Measurements from ENCODE around the gene NKIRAS1. TPM values are rescaled to one million over a fixed set of nuclear protein-coding genes. Genes with fewer than 3 reads are reported as not detected.

Gene NKIRAS1
- total and polyA plus RNA-seq, 2 donors (not counting 1 experiment from before 2014, with no cell fraction given) = 1.6 to 4.7 TPM

GRCh38 chr3:23889950-23890349, 26.8 kb downstream of the NKIRAS1 start:
- 97% methylated on average over 3 of the region's 5 CpGs for WGBS (ENCODE audit: insufficient coverage)
- Histone ChIP-seq H3K36me3 (replicated peaks in 1 of 2; ENCODE audit: control extremely low read depth in 1 of 2, control insufficient read depth in 1 of 2, extremely low read depth in 1 of 2, insufficient read depth in 2 of 2, low read length in 1 of 2) (peaks cover 0 to 26% of the 10 kb centered on the region in 2 experiments), H3K4me1 (ENCODE audit: control insufficient read depth in 2 of 2, insufficient read depth in 2 of 2, low read length in 2 of 2) (no peaks in the 10 kb centered on the region), H4K20me1 (ENCODE audit: control insufficient read depth, insufficient read depth, low read length, poor library complexity, severe bottlenecking) (peaks cover 15% of the 10 kb centered on the region), H3K4me2 (replicated peaks; ENCODE audit: low read depth, low read length, poor library complexity, severe bottlenecking) (no peak overlapping the region), H3K9me3 (ENCODE audit: control extremely low read depth in 1 of 3, control insufficient read depth in 2 of 3, insufficient read depth in 1 of 3, low read length in 2 of 3) (no peaks in the 10 kb centered on the region), H3K79me2 (ENCODE audit: control insufficient read depth, insufficient read depth, low read length) (no peaks in the 10 kb centered on the region), H2AFZ (ENCODE audit: insufficient read depth, low read depth, low read length, poor library complexity, severe bottlenecking) (no peak overlapping the region), H3K9ac (ENCODE audit: low read length) (no peak overlapping the region), H3K4me3 (ENCODE audit: control extremely low read depth in 1 of 5, extremely low read depth in 1 of 5, insufficient read depth in 1 of 5, low read depth in 2 of 5, low read length in 4 of 5) (no peak overlapping the region), H3K27ac (ENCODE audit: low read length in 2 of 2) (no peak overlapping the region), H3K27me3 (replicated peaks in 1 of 4; ENCODE audit: control extremely low read depth in 1 of 4, control insufficient read depth in 3 of 4, insufficient read depth in 4 of 4, low read length in 3 of 4) (no peaks in the 10 kb centered on the region)
- TF ChIP-seq EZH2 (IDR thresholded peaks at IDR 0.05; ENCODE audit: borderline replicate concordance, insufficient read depth, low read depth, low read length, poor library complexity, severe bottlenecking) = no peak
- TF ChIP-seq CTCF (IDR thresholded peaks at IDR 0.05) = no peak
- POLR2A ChIA-PET = no interaction called here
- ATAC-seq (ENCODE audit: low read depth) (no peak), DNase-seq (no peak)
- no peaks in the 10 kb centered on the region for H3K9me3 Mint-ChIP-seq (ENCODE audit: insufficient read depth)
- peaks cover 6% of the 10 kb centered on the region for H3K4me1 Mint-ChIP-seq
- H3K27ac Mint-ChIP-seq = no peak overlapping the region
- H3K27me3 Mint-ChIP-seq = no peaks in the 10 kb centered on the region
- CTCF ChIA-PET = interaction anchor here (0.6 to 6.9 kb wide), 5 partner anchors 11 to 1705 kb away, joined by 3 to 92 read pairs (median 4); partner anchors contain the start of genes NKIRAS1 and RPL15
- no peak overlapping the region for H3K4me3 Mint-ChIP-seq
- intact Hi-C loops (cut with micrococcal nuclease) = loop anchor here (2.0 to 5.0 kb wide), 2 partner anchors 27 to 297 kb away; partner anchors contain the start of genes NKIRAS1 and RPL15

- peaks cover 6% of the 10 kb centered on the region for H3K4me1 Mint-ChIP-seq
- Histone ChIP-seq H4K20me1 (ENCODE audit: control insufficient read depth, insufficient read depth, low read length, poor library complexity, severe bottlenecking) (peaks cover 15% of the 10 kb centered on the region), H3K36me3 (replicated peaks in 1 of 2; ENCODE audit: control extremely low read depth in 1 of 2, control insufficient read depth in 1 of 2, extremely low read depth in 1 of 2, insufficient read depth in 2 of 2, low read length in 1 of 2) (peaks cover 0 to 26% of the 10 kb centered on the region in 2 experiments), H3K9ac (ENCODE audit: low read length) (no peak overlapping the region), H2AFZ (ENCODE audit: insufficient read depth, low read depth, low read length, poor library complexity, severe bottlenecking) (no peak overlapping the region), H3K27me3 (replicated peaks in 1 of 4; ENCODE audit: control extremely low read depth in 1 of 4, control insufficient read depth in 3 of 4, insufficient read depth in 4 of 4, low read length in 3 of 4) (no peaks in the 10 kb centered on the region), H3K4me1 (ENCODE audit: control insufficient read depth in 2 of 2, insufficient read depth in 2 of 2, low read length in 2 of 2) (no peaks in the 10 kb centered on the region), H3K27ac (ENCODE audit: low read length in 2 of 2) (peak overlapping the region in 1 of 2 donors; percentile 14), H3K4me2 (replicated peaks; ENCODE audit: low read depth, low read length, poor library complexity, severe bottlenecking) (no peak overlapping the region), H3K79me2 (ENCODE audit: control insufficient read depth, insufficient read depth, low read length) (no peaks in the 10 kb centered on the region), H3K9me3 (ENCODE audit: control extremely low read depth in 1 of 3, control insufficient read depth in 2 of 3, insufficient read depth in 1 of 3, low read length in 2 of 3) (no peaks in the 10 kb centered on the region), H3K4me3 (ENCODE audit: control extremely low read depth in 1 of 5, extremely low read depth in 1 of 5, insufficient read depth in 1 of 5, low read depth in 2 of 5, low read length in 4 of 5) (no peak overlapping the region)
- no peak for TF ChIP-seq CTCF (IDR thresholded peaks at IDR 0.05)
- no peak for TF ChIP-seq EZH2 (IDR thresholded peaks at IDR 0.05; ENCODE audit: borderline replicate concordance, insufficient read depth, low read depth, low read length, poor library complexity, severe bottlenecking)
- no peak for ATAC-seq (ENCODE audit: low read depth)
- no peaks in the 10 kb centered on the region for H3K27me3 Mint-ChIP-seq
- no peak overlapping the region for H3K27ac Mint-ChIP-seq
- no peak overlapping the region for H3K4me3 Mint-ChIP-seq
- no peaks in the 10 kb centered on the region for H3K9me3 Mint-ChIP-seq (ENCODE audit: insufficient read depth)
- 92% methylated on average over 2 of the region's 2 CpGs for WGBS (ENCODE audit: insufficient coverage)
- ChIA-PET POLR2A (no interaction called here), CTCF (interaction anchor here (1.2 to 6.9 kb wide), 16 partner anchors 8 to 348 kb away, joined by 3 to 92 read pairs (median 4); partner anchors contain the start of genes NKIRAS1 and RPL15)
- intact Hi-C loops (cut with micrococcal nuclease) = loop anchor here (2.0 to 5.0 kb wide), 2 partner anchors 27 to 298 kb away; partner anchors contain the start of genes NKIRAS1 and RPL15
- no peak for DNase-seq
Observed at GRCh38 chr3:23889386-23889785, 27.4 kb downstream of the NKIRAS1 start.

Measured in B cell (primary cell).